Activated naive CD4-positive, alpha-beta T cell treated with anti-CD3 and anti-CD28 coated beads, Interleukin-2, amount 50 U/mL, for 24 hours (primary cell): ENCODE results near the gene P2RX1.

Experiments
- H3K27ac Mint-ChIP-seq: one replicate; pipeline ENCODE4 v1.8.0; 2021; ENCODE audit warnings: mild to moderate bottlenecking, mixed read lengths
- H3K27me3 Mint-ChIP-seq: one replicate; pipeline ENCODE4 v1.8.0; 2021; ENCODE audit warnings: mixed read lengths
- H3K36me3 Mint-ChIP-seq: one replicate; pipeline ENCODE4 v1.8.0; 2021; ENCODE audit warnings: mixed read lengths
- H3K4me1 Mint-ChIP-seq: one replicate; pipeline ENCODE4 v1.8.0; 2021; ENCODE audit warnings: mixed read lengths
- H3K4me3 Mint-ChIP-seq: one replicate; pipeline ENCODE4 v1.8.0; 2021; ENCODE audit warnings: mild to moderate bottlenecking, mixed read lengths
- H3K9me3 Mint-ChIP-seq: one replicate; pipeline ENCODE4 v1.8.0; 2021; ENCODE audit warnings: mixed read lengths

Gene P2RX1

GRCh38 chr17:3879591-3880417 is 36.5 kb downstream of the P2RX1 start:
- Mint-ChIP-seq H3K4me1 (no peaks in the 10 kb centered on the region), H3K9me3 (no peaks in the 10 kb centered on the region), H3K27ac (no peak overlapping the region), H3K4me3 (no peak overlapping the region), H3K27me3 (no peaks in the 10 kb centered on the region), H3K36me3 (peaks cover 2% of the 10 kb centered on the region)

DNA sequence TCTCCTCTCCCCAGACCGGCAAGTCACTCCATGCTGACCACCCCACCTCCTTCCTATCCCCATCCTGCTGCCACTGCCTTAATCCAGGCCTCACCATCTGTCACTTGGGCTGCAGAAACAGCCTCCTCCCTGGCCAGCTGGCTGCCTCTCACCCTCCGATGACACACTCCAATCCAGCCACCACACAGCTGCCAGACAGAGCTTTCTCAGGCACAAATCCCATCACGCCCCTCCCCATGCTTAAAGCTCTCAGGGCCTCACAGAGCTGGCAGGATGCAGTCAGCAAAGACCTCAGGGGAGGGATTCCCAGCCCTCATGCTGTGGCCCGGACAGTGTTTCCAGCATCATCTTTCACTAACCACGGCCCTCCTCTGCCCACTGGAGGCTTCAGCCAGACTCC is 37.1 kb downstream of the P2RX1 start:
- H3K27me3 Mint-ChIP-seq, result no peaks in the 10 kb centered on the region
- no peaks in the 10 kb centered on the region for H3K4me1 Mint-ChIP-seq
- no peak overlapping the region for H3K27ac Mint-ChIP-seq
- peaks cover 2% of the 10 kb centered on the region for H3K36me3 Mint-ChIP-seq
- no peak overlapping the region for H3K4me3 Mint-ChIP-seq
- no peaks in the 10 kb centered on the region for H3K9me3 Mint-ChIP-seq

DNA sequence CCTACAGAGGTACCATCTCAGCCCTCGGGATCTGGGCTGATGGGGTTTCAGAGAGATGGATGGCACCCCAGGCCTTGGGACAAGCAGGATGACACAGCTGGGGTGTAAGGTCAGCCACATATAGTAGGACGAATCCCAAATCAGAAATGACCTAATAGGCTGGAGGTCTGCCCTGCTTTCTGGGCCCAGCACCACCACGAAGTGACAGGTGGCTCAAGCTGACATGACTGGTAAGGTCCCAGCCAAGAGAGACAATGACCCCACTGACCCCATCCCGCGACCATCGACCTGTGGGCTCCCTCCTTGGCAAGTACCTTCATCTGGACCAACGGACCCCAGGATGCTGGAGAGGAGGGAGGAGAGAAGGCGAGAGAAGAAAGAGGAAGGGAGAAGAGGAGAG is 39.0 kb downstream of the P2RX1 start:
- H3K36me3 Mint-ChIP-seq, result peaks cover 5% of the 10 kb centered on the region

GRCh38 chr17:3875317-3875716 is 40.9 kb downstream of the P2RX1 start:
- H3K27ac Mint-ChIP-seq, result no peak overlapping the region
- H3K4me1 Mint-ChIP-seq, result peaks cover 5% of the 10 kb centered on the region
- peaks cover 5% of the 10 kb centered on the region for H3K36me3 Mint-ChIP-seq
- no peaks in the 10 kb centered on the region for H3K9me3 Mint-ChIP-seq
- no peaks in the 10 kb centered on the region for H3K27me3 Mint-ChIP-seq
- no peak overlapping the region for H3K4me3 Mint-ChIP-seq

More for the DNA sequence above, 39.0 kb downstream of the P2RX1 start:
- Mint-ChIP-seq H3K9me3 (no peaks in the 10 kb centered on the region), H3K27ac (no peak overlapping the region), H3K4me3 (no peak overlapping the region), H3K27me3 (no peaks in the 10 kb centered on the region), H3K4me1 (no peaks in the 10 kb centered on the region)

- Mint-ChIP-seq H3K9me3 (no peaks in the 10 kb centered on the region), H3K27me3 (no peaks in the 10 kb centered on the region)
Measured at GRCh38 chr17:3873862-3874261, 42.4 kb downstream of the P2RX1 start.

DNA sequence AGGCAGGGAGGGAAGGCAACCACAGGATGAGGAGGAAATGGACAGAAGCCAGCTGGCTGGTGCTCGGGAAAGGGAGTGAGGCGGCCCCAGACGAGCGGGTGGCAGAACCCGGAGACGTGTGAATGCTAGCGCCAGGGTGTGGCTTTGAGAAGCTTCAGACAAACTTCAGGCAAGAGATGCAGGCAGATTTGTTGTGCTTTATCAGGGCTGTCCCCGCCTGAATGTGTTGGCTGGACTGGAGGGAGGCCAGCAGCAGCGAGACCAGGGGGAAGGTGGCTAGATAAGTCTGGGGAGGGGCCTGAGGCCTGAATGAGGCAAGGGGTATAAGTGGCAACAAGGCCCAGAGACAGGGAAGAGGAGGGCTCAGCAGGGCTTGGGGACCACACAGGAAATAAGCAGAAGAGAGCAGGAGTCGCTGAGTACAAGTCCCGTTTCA is 45.4 kb downstream of the P2RX1 start:
- Mint-ChIP-seq H3K27ac (no peak overlapping the region), H3K36me3 (peaks cover 5% of the 10 kb centered on the region), H3K4me3 (no peak overlapping the region), H3K9me3 (no peaks in the 10 kb centered on the region), H3K27me3 (no peaks in the 10 kb centered on the region), H3K4me1 (peaks cover 5% of the 10 kb centered on the region)

More at GRCh38 chr17:3873862-3874261, 42.4 kb downstream of the P2RX1 start:
- Mint-ChIP-seq H3K36me3 (peaks cover 5% of the 10 kb centered on the region), H3K4me3 (no peak overlapping the region), H3K27ac (no peak overlapping the region), H3K4me1 (peaks cover 5% of the 10 kb centered on the region)

DNA sequence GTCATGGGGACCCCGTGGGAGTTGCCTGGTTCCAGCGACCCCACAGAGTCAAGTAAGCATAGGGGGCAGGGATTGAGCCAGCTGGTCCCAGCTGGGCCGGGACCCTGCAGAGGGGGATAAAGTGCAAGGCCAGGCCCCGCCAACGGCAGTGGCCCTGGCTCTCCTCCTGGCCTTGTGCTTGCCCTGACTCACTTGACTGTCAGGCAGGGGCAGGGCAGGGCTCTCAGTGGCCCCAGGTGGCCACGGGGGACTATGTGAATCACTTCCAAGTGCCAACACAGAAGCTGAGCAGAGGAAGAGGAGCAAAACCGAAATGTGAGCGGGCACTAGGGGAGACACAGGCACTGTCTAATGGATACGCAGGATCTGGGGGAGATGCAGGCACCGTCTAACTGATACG is 48.7 kb downstream of the P2RX1 start:
- Mint-ChIP-seq H3K27me3 (no peaks in the 10 kb centered on the region), H3K27ac (no peak overlapping the region), H3K4me3 (no peak overlapping the region), H3K36me3 (no peaks in the 10 kb centered on the region), H3K4me1 (peaks cover 5% of the 10 kb centered on the region), H3K9me3 (no peaks in the 10 kb centered on the region)

DNA sequence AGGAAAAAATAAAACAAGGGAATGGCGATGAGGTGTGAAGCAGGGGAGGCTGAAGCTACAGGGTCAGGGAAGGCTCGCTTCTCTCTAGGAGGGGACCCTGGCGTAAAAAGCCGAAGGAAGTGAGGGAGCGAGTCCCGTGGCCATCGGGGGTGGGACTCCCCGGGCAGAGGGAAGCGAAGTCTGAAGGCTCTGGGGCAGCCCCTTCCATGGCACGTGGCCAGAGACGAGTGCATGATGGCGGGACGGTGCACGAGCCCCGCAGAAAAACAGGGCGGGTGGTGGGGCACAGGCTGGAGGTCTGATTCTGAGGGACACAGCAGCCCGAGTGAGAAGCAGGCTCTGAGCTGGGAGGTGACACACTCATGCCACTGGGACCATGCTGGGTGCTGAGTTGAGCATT is 49.2 kb downstream of the P2RX1 start:
- H3K4me1 Mint-ChIP-seq, result peaks cover 5% of the 10 kb centered on the region
- no peaks in the 10 kb centered on the region for H3K36me3 Mint-ChIP-seq
- no peaks in the 10 kb centered on the region for H3K27me3 Mint-ChIP-seq
- no peak overlapping the region for H3K27ac Mint-ChIP-seq
- no peaks in the 10 kb centered on the region for H3K9me3 Mint-ChIP-seq
- no peak overlapping the region for H3K4me3 Mint-ChIP-seq

DNA sequence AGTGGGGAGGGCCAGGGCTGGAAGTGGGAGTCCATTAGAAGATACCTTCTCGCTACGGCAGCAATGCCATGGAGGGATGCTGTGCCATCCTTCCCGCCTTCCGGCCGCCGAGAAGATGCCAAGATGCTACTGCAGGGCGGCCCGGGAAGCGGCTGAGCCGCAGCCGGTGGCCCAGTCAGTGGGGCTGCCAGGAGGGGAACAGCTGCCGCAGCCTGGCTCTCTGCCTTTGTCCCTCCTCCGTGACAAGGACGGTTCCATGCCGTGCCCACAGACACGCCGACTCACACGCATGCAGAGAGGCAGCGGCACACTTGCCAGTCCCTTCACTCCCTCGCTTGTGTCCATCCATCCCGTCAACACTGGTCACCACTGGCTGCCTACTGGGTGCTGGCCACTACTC is 50.0 kb downstream of the P2RX1 start:
- Mint-ChIP-seq H3K27me3 (no peaks in the 10 kb centered on the region), H3K4me1 (peaks cover 5% of the 10 kb centered on the region), H3K27ac (no peak overlapping the region), H3K36me3 (no peaks in the 10 kb centered on the region), H3K4me3 (no peak overlapping the region), H3K9me3 (no peaks in the 10 kb centered on the region)

GRCh38 chr17:3865176-3865575 is 51.1 kb downstream of the P2RX1 start:
- Mint-ChIP-seq H3K36me3 (no peaks in the 10 kb centered on the region), H3K27ac (no peak overlapping the region), H3K4me3 (no peak overlapping the region), H3K9me3 (no peaks in the 10 kb centered on the region), H3K4me1 (no peaks in the 10 kb centered on the region), H3K27me3 (no peaks in the 10 kb centered on the region)

- Mint-ChIP-seq H3K36me3 (no peaks in the 10 kb centered on the region), H3K27ac (peak overlapping the region; percentile 17), H3K4me3 (no peak overlapping the region), H3K9me3 (no peaks in the 10 kb centered on the region), H3K27me3 (no peaks in the 10 kb centered on the region), H3K4me1 (no peaks in the 10 kb centered on the region)
Measured at GRCh38 chr17:3864534-3864933, 51.7 kb downstream of the P2RX1 start.

- Mint-ChIP-seq H3K4me3 (no peak overlapping the region), H3K4me1 (no peaks in the 10 kb centered on the region), H3K27me3 (no peaks in the 10 kb centered on the region), H3K9me3 (no peaks in the 10 kb centered on the region), H3K36me3 (no peaks in the 10 kb centered on the region), H3K27ac (no peak overlapping the region)
Measured at GRCh38 chr17:3861761-3862681, 54.2 kb downstream of the P2RX1 start.

DNA sequence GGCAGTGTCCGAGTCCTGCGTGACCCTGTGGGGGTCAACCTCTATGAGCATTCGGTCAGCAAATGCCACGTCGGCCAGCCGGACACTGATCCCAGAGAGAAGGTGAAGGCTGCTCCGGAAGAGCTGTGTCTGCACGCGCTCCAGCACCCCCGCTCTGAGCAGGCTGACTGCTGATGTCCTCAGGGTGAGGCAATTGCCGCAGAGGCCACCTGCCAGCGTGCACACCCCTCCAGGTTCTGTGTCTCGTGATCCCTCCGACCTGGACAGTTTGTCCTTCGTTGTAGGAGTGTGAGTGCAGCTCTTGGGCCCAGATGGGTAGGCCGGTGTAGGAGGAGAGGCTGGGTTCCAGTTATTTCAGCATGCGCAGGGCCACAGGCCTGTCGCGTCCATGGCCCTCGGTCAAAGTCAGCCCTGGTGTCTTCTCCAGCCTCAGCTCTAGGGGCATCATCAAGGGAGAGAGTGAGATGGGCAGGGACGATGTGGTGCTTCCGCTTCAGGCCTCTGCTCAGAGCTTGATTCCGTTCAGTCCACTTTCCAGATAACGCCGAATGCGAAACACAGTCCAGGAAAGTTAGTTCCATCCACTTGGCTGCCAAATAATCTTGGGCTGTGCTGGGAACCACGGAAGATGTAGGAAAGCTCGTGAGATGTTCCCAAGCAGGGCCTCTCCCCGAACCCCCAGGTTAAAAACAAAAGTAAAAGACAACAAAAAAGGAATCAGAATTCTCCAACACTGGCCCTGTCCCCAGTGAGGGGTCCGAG is 55.1 kb downstream of the P2RX1 start:
- H3K27ac Mint-ChIP-seq, result no peak overlapping the region
- H3K36me3 Mint-ChIP-seq, result no peaks in the 10 kb centered on the region
- H3K4me1 Mint-ChIP-seq, result no peaks in the 10 kb centered on the region

DNA sequence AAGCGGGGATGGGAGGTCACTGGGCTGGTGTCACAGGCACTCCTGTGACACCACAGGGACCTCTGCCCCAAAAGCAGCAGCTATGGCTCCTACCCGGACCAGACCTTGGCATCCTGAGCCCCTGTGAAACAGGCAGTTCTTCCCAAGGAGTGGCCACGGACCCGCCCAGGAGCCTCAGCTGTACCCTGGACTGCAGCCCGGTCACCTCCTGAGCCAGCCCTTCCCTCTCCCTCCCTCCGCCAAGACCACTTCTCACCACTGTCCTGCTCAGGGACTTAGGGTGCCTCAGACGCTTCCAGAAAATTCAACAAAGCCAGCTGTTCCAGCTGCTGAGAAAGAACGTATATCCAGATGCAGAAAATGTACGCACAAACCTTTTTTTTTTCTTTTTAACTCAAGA is 56.3 kb downstream of the P2RX1 start:
- no peaks in the 10 kb centered on the region for H3K36me3 Mint-ChIP-seq
- no peaks in the 10 kb centered on the region for H3K4me1 Mint-ChIP-seq
- H3K9me3 Mint-ChIP-seq, result no peaks in the 10 kb centered on the region
- H3K4me3 Mint-ChIP-seq, result no peak overlapping the region
- no peak overlapping the region for H3K27ac Mint-ChIP-seq
- no peaks in the 10 kb centered on the region for H3K27me3 Mint-ChIP-seq

More for the DNA sequence above, 55.1 kb downstream of the P2RX1 start:
- H3K27me3 Mint-ChIP-seq, result no peaks in the 10 kb centered on the region
- no peaks in the 10 kb centered on the region for H3K9me3 Mint-ChIP-seq
- no peak overlapping the region for H3K4me3 Mint-ChIP-seq

DNA sequence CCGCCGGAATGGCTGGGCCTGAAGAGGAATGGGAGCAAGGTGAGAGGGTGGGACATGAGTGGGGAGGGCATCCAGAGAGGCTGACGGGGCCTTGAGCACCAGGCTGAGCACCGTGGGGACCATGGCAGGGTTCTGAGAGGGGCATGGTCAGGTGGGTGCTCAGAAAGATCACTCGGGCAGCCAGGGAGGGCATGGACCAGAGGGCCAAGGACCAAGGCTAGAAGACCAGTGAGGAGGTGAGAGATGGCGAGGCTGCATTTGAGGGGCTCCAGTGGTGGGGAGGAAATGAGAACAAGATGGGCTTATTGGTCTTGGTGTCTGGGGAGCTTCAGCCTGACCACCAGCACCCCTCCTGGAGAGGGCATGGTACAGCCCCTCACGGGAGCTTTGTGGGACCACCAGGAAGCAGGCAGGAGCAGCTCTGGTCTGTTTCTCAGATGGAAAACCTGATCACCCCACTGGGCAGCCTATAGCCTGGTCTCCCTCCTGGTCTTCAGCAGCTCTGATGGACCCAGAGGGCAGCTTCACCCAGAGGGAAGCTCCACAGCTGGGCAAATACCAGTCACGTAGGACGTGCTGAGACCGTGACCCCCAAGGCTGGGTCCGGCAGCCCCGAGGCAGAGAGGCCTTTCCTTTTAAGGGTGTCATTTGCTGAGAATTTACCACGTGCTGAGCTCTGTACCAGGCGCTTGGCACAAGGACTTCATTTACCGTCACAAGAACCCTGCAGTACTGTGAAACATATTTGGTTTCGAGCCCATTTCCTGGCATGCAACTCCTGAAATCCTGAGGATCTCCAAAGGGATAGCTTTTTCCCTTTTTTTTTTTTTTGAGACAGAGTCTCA is 58.8 kb downstream of the P2RX1 start:
- no peak overlapping the region for H3K27ac Mint-ChIP-seq

More for the DNA sequence above, 58.8 kb downstream of the P2RX1 start:
- H3K27me3 Mint-ChIP-seq, result no peaks in the 10 kb centered on the region
- H3K4me3 Mint-ChIP-seq, result no peak overlapping the region
- H3K36me3 Mint-ChIP-seq, result no peaks in the 10 kb centered on the region
- H3K9me3 Mint-ChIP-seq, result no peaks in the 10 kb centered on the region
- H3K4me1 Mint-ChIP-seq, result no peaks in the 10 kb centered on the region
